ENCODE results near the gene C8A.

GRCh38 chr1:56864430-56864829 is 9.8 kb downstream of the C8A start:
- TF ChIP-seq POLR2A (IDR thresholded peaks at IDR 0.05; ENCODE audit: low read length) (no peak), GATA1 (IDR thresholded peaks at IDR 0.05; ENCODE audit: low read depth, low read length) (no peak)

All from erythroblast (primary cell).